Panc1 (cell line): ENCODE measurements around the gene SHROOM3.

Experiments used
- POLR2AphosphoS5 ChIP-seq: IDR thresholded peaks from 2 replicates; pipeline ENCODE4 v1.6.1; 2012; ENCODE audit warnings: mild to moderate bottlenecking, low read depth, low read length, moderate library complexity
- TCF7L2 ChIP-seq: IDR thresholded peaks from 2 replicates; pipeline ENCODE4 v1.6.1; 2011; ENCODE audit warnings: mild to moderate bottlenecking, low read depth, low read length, inconsistent platforms
- TF ChIP-seq, protein P1 (sequence below): fragments of 450-650 bp; IDR thresholded peaks from 2 replicates; pipeline ENCODE4 v1.5.1; 2017; ENCODE audit warnings: mild to moderate bottlenecking
- TF ChIP-seq, protein P2 (sequence below), 2 experiments: IDR thresholded peaks; 2 replicates each; pipeline ENCODE4 v1.6.1; 2011 to 2012; ENCODE audit warnings: low read depth in 2 of 2, control low read depth in 1 of 2, low read length in 1 of 2, mild to moderate bottlenecking in 1 of 2, moderate library complexity in 1 of 2; ENCODE audit not compliant: insufficient read depth in 1 of 2

- TF ChIP-seq, protein P1, sequence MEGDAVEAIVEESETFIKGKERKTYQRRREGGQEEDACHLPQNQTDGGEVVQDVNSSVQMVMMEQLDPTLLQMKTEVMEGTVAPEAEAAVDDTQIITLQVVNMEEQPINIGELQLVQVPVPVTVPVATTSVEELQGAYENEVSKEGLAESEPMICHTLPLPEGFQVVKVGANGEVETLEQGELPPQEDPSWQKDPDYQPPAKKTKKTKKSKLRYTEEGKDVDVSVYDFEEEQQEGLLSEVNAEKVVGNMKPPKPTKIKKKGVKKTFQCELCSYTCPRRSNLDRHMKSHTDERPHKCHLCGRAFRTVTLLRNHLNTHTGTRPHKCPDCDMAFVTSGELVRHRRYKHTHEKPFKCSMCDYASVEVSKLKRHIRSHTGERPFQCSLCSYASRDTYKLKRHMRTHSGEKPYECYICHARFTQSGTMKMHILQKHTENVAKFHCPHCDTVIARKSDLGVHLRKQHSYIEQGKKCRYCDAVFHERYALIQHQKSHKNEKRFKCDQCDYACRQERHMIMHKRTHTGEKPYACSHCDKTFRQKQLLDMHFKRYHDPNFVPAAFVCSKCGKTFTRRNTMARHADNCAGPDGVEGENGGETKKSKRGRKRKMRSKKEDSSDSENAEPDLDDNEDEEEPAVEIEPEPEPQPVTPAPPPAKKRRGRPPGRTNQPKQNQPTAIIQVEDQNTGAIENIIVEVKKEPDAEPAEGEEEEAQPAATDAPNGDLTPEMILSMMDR, result no peak
- TF ChIP-seq, protein P2, sequence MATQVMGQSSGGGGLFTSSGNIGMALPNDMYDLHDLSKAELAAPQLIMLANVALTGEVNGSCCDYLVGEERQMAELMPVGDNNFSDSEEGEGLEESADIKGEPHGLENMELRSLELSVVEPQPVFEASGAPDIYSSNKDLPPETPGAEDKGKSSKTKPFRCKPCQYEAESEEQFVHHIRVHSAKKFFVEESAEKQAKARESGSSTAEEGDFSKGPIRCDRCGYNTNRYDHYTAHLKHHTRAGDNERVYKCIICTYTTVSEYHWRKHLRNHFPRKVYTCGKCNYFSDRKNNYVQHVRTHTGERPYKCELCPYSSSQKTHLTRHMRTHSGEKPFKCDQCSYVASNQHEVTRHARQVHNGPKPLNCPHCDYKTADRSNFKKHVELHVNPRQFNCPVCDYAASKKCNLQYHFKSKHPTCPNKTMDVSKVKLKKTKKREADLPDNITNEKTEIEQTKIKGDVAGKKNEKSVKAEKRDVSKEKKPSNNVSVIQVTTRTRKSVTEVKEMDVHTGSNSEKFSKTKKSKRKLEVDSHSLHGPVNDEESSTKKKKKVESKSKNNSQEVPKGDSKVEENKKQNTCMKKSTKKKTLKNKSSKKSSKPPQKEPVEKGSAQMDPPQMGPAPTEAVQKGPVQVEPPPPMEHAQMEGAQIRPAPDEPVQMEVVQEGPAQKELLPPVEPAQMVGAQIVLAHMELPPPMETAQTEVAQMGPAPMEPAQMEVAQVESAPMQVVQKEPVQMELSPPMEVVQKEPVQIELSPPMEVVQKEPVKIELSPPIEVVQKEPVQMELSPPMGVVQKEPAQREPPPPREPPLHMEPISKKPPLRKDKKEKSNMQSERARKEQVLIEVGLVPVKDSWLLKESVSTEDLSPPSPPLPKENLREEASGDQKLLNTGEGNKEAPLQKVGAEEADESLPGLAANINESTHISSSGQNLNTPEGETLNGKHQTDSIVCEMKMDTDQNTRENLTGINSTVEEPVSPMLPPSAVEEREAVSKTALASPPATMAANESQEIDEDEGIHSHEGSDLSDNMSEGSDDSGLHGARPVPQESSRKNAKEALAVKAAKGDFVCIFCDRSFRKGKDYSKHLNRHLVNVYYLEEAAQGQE (IDR thresholded peaks at IDR 0.05; ENCODE audit: insufficient read depth in 1 of 2, low read depth in 2 of 2, low read length in 1 of 2), result no peak
- TF ChIP-seq TCF7L2 (no peak), POLR2AphosphoS5 (no peak)
These were observed 119.6 kb downstream of the SHROOM3 start for GRCh38 chr4:76554630-76555029.
